ENCODE results near the gene GPC5.
"Not testable (repeated sequence)": the region's sequence is repeated elsewhere in the genome, so short reads cannot be mapped to it uniquely, and the experiment has no call there.

Gene GPC5

DNA sequence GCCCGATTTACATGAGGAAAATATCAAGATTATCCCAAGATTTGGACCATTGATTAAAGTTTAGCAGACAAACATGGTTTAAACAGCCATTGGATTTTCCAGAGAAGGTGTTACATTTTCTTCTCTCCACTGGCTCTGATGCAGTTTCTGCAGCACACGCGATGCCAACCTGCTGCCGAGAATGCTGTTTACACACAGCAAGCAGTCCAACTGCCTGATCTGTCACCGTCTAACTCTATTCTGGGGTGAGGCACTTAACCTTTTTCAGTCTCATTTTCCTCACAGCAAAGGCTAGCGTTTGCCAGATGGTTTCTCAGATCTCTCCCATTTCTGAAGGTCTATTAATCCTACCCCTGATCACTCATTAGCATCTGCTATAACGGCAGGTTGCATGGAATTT is 1064.7 kb downstream of the GPC5 start:
- DNase-seq (ENCODE audit: low read depth): no peak

DNA sequence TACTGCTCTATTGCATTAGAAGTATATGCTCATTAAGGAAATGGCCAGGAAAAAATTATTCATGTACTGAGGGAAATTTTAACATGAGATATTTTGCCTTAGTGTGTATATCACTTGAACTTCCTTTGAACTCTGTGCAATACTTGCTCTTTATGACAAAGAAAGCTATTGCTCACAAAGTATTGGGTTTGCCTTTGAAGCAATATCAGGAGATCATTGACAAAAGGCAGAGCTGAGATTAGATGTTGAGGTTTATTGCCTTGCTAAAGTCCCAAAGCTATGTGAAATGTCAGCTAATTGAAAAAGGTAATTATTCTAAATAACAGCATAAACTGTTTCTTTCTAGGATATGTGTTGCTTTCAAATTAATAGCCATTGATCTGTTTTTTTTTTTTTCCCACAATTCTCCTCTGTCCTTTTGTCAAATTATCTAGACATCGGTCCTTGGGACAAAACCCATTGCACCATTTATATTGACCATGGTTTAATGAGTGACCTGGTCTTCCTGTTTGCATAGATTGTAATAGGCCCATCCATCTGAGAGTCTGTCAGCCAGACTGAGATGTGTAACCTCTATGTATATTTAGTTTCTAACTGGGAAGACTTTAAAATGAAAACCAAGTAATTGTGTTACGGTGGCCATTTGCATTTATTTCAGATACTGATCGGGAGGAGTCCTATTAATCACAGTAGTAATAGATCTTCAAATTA is 1075.5 kb downstream of the GPC5 start:
- no peak for DNase-seq (ENCODE audit: low read depth)

DNA sequence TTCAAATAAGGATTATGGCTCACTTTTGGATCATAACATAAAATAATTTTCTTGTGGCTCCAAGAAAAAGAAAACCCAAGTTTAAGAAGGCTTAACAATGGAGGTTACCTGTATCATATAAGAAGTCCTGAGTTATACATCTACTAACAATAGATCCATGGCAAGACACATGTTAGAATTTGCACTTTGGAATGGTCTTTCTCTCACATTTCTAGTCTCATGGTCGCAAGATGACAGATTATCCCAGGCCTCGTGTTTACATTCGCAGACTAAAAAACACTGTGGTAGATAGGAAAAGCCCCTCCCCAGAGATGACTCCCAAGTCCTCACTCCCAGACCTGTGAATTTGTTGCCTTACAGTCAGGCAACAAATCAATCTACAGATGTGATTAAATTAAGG is 1082.0 kb downstream of the GPC5 start:
- no peak for DNase-seq (ENCODE audit: low read depth)

DNA sequence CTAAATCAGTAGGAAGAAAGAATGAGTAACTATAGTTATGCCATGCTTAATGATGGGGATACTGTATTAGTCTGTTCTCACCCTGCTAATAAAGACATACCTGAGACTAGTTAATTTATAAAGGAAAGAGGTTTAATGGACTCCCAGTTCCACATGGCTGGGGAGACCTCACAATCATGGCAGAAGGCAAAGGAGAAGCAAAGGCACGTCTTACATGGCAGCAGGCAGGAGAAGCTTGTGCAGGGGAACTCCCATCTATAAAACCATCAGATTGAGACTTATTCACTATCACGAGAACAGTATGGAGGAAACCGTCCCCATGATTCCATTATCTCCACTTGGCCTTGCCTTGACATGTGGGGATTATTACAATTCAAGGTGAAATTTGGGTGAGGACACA is 1084.4 kb downstream of the GPC5 start:
- DNase-seq (ENCODE audit: low read depth): not testable (repeated sequence)

DNA sequence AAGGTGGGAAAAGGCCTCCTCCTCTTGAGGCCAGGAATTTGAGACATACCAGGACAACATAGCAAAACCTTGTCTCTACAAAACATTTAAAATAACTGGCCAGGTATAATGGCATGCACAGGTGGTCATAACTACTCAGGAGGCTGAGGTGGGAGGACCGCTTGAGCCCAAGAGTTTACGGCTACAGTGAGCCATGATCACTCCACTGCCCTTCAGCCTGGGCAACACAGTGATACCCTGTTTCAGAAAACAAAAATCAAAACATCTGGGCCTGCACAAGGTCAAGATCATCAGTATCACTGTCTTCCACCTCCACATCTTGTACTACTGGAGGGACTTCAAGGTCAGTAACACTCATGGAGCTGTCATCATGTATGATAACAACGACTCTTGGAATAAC is 1085.5 kb downstream of the GPC5 start:
- no peak for DNase-seq (ENCODE audit: low read depth)

DNA sequence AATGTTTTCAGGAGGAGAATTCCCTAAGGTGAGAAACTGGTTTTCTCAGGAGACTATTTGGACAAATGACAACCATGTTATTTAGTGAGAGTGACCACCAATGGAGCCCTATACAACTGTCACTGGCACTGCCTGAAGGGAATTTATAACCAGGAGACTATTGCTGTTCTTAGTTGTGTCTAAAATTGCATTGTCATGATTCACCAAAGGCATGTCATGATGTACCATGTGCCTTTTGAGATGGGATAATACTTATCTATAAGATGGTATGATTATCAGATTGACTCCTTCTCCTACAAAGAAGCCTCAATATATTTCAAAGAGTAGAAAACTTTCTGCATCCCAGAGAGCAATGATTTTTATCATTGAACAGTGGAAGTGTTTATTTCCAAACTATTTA is 1088.8 kb downstream of the GPC5 start:
- DNase-seq (ENCODE audit: low read depth): no peak

DNA sequence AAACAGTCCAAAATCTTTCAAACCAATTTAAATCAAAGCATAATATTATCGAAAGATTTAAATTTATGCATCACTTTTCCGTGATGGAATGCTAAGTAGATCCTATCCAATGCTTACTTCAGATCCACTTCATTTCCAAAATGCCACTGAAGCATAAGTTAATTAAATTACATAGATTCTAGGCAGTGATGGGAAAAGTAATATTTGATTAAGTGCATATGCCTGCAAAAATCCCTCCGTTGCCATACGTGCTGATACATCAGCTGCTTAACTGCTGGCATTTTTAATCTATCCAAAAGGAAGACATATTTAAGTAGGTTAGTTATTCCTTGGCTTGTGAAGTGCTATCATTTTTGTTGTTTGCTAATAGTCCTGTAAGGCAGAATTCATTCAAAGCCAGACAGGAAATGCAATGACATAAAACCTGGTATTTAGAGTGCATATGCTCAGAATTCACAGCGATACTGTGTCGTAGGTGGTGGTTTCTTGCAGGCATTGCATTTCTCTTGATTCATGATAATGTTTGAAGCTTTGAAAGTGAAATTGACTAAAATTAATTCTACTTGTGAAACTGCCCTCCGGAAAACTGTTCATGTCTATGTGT is 1089.9 kb downstream of the GPC5 start:
- DNase-seq (ENCODE audit: low read depth): no peak

DNA sequence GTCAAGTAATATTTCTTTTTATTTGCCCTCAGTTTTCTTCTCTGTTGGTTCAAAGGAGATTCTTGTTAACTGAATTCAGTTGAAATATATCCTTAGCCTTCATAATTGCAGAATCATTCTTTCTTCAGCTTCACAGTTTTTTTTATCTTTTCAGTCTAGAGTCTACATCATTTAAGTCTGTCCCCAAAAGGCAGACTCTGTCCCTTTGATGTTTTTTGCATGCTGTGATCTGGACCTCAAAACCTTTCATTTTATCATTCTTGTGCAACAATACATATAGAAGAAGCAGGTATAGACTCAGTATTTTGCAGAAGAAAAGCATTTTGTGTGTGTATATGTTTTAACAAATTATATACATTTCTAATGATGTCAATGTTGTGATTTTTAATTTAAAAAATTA is 1093.4 kb downstream of the GPC5 start:
- DNase-seq (ENCODE audit: low read depth): no peak

DNA sequence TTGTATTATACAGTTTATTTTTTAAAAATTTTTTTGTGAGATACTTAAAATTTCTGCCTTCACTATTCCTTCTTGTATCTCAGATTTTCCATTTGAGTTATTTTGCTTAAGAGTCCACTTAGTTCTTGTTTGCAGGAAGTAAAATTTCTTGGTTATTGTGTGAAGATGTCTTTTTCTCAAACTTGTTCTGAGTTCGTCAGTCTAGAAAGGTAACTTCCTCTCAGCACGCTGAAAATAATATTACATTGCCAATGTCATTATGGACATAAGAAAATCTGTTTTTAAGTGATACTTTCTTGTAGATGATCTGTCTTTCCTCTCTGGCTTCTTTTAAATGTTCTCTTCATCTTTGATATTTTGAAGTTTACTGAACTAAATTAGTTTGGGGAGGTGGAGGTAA is 1096.5 kb downstream of the GPC5 start:
- DNase-seq (ENCODE audit: low read depth): no peak

DNA sequence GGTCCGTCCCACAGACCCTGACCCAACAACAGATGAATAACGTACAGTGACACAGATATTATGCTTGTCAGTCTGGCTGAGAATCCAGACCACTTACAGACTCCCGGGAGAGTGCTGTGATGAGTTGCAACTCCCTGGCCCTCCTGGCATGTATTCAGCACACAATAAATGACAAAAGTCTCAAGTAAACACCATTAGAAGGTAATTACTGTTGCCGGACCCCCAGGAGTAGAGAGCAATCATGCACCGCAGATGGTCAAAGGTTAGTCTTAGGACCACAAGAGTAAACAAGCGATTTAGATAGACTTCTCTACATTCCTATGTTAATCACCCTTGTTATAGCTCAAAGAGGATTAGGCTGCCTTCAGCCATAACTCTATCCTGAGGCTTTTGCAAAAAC is 1101.8 kb downstream of the GPC5 start:
- DNase-seq (ENCODE audit: low read depth): no peak

DNA sequence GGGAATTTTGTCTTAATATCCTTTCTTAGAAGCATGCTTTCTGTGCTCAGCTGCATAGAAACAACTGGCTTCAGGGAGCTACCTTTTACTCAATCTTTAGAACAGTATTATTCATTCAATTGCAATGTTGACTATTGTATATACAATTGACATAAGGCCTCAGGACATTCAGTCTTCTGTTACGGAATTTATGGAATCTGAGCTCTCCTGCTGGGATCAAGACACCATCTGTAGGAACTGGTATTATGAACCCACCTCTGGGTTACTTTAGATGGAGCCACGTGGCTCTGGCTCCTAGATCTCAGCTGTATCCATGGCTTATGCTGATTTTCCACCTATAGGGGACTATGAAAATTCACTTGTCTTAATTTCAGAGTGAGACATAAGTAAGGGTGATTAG is 1112.0 kb downstream of the GPC5 start:
- no peak for DNase-seq (ENCODE audit: low read depth)

DNA sequence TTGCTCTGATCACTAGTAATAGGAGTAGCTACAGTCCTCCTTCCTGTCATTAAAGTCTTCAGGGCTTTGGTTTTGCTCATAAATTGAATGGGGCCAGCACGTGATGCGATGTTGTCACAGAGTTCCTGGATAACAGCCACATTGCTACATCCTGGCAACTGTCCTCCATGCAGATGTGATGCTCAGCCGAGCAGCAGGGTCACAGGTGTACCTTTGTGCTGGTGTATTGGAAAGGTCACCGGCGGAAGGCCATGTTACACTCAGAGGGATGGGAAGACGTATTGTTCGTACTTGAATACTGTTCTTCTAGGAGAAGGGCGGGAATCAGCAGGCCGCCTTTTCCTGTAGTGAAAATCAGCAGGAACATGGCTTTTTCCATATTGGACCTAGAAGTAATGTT is 1114.4 kb downstream of the GPC5 start:
- no peak for DNase-seq (ENCODE audit: low read depth)

DNA sequence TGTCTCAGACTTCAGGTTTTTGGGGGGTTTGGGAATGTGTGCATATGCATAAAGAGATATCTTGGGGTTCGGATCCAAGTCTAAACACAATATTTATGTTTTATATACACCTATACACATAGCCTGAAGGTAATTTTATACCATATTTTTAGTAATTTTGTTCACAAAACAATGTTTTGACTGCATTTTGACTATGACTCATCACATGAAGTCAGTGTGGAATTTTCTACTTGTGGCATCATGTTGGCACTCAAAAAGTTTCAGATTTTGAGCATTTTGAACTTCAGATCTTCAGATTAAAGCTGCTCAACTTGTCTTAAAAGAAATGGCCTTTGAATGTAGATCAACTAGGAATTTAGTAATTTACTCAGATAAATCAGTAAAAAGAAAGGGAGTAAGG is 1115.3 kb downstream of the GPC5 start:
- DNase-seq (ENCODE audit: low read depth): no peak

DNA sequence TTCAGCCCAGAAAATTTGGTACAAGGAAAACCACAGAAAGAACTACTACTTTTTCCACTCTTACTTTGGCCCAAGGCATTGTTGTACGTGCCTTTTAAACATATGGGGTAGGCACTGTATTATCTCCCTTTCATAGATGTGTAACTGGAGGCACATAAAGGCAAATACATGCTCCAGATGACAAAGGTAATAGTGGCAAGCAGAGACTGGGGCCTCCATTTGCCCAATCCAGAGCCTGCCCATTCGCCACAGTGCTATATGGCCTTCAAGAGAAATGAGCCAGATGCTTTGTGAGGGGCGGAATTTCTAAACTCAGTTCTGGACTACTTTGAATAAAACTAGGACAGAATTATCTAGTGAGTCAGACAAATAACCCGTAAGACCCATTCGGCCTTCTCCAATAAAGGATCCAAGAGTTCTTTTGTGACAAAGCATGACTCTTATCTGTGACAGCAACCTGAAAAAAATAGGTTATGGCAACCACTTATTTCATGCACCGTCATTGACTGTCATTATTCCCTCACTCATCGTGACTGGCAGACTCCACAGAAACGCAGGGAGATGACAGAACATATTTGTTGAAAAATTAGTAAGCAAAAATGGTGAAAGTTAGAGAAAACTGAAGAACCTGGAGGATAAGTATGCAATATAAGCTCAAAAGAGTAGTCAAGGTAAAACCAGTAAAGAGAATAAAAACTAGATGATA is 1116.2 kb downstream of the GPC5 start:
- no peak for DNase-seq (ENCODE audit: low read depth)

DNA sequence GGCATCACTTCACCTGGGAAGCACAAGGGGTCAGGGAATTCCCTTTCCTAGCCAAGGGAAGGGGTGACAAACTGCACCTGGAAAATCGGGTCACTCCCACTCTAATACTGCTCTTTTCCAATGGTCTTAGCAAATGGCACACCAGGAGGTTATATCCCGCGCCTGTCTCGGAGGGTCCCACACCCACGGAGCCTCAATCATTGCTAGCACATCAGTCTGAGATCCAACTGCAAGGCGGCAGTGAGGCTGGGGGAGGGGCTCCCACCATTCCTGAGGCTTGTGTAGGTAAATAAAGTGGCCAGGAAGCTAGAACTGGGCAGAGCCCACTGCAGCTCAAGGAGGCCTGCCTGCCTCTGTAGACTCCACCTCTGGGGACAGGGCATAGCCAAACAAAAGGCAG is 1118.5 kb downstream of the GPC5 start:
- DNase-seq (ENCODE audit: low read depth): not testable (repeated sequence)

DNA sequence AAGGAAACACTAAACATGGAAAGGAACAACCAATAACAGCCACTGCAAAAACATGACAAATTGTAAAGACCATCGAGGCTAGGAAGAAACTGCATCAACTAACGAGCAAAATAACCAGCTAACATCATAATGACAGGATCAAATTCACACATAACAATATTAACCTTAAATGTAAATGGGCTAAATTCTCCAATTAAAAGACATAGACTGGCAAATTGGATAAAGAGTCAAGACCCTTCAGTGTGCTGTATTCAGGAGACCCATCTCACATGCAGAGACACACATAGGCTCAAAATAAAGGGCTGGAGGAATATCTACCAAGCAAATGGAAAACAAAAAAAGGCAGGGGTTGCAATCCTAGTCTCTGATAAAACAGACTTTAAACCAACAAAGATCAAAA is 1120.2 kb downstream of the GPC5 start:
- not testable (repeated sequence) for DNase-seq (ENCODE audit: low read depth)

DNA sequence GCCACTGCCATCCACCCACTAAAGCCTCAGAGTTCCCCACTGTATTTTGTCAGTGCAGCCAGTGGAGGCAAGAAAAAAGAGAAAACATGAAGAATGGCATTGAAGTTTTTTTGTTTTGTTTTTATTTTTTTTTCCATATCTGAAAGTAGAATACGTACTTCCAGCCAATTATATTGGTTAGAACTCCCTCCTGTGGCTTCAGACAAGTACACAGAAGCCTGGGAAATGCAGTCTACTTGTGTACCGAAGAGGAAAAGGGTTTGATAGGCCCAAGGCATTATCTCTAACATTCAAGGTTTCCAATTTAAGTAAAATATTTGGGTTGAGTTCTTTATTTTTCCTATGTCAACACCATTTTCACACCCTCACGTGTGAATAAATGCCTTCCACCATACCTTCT is 1131.9 kb downstream of the GPC5 start:
- no peak for DNase-seq (ENCODE audit: low read depth)

DNA sequence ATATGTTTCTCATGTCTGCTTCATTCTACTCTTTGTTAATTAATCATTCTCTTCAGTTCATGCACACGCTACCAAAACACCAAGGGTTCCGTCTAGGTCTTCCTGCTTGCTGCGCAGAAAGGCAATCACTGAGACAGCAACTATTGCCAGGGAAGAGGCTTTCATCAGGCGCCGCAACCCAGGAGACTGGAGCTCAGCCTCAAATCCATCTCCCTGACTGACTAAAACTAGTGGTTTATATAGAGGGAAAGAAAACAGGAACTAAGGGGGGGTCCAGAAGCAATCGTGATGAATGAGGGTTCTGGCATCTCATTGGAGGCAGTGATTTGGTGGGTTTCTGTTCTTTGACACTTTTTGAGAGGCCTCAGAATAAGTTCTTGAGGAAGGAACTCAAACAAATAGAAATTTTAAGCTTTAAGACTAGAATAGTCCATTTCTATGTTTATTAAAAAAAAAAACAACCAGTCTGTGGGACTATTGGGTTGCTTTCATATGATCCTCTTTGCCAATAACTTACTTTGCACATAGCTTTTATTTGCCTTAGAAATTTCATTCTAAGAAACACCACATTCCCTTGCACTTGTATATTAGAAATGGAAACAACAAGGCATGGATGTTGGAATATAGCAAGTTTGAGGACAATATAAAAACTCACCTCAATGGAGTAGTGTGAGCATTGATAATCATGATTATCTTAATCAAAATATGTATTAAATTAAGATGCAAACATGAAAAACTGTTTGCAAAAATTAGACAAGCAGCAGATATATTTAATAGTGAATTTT is 1137.0 kb downstream of the GPC5 start:
- DNase-seq (ENCODE audit: low read depth): no peak

DNA sequence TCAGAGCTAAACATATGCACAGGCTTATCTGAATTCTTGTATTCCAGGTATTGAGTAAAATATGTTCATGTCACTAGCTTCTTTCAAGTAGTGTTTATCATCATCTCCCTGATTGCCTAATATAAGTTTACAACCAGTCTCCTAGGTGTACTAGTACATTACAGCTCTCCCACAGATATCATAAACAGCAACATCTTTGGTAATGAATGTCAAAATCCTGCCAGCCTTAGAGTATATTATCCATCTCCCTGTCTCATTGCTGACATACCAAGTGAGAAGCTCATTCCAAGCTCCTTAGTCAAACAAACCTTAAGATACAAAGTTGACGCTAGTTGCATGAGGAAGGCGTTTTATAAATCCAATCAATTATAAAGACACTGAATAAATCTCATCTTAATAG is 1139.0 kb downstream of the GPC5 start:
- DNase-seq (ENCODE audit: low read depth): no peak

DNA sequence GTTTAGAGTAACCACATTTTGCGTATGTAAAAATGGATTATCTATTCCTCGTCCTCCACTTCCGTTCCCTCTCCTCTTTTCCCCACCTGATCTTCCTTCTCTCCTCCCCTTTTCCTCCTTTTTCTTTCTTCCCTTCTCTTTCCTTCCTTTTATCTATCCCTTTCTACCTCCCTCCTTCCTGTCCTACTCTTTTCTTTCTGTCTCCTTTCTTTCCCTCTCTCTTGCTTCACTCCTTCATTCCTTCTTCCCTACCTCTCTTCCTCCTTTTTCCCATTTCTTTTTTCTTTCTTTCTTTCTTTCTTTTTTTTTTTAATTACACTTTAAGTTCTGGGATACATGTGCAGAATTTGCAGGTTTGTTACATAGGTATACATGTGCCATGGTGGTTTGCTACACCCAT is 1139.7 kb downstream of the GPC5 start:
- DNase-seq (ENCODE audit: low read depth): no peak

DNA sequence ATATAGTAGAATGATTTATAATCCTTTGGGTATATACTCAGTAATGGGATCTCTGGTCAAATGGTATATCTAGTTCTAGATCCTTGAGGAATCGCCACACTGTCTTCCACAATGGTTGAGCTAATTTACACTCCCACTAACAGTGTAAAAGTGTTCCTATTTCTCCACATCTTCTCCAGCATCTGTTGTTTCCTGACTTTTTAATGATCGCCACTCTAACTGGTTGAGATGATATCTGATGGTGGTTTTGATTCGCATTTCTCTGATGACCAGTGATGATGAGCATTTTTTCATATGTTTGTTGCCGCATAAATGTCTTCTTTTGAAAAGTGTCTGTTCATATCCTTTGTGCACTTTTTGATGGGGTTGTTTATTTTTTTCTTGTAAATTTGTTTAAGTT is 1140.7 kb downstream of the GPC5 start:
- not testable (repeated sequence) for DNase-seq (ENCODE audit: low read depth)

DNA sequence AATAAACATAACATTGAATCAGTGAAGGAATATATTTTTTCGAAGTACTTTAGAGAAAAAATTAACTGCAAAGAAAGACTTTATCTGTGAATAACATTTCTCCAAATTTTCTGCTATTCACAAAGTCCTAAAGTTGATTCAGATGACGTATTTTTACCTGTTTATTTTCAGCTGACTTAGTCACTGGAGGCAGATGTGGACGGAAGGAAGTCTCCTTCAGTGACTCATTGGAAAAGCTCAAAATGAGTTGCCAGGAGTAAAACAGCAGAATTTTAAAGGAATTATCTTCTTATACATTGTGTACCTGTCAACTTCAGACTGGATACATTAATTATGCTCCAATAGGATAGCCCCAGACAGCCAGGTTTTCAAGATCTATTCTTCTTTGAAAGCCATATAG is 1148.8 kb downstream of the GPC5 start:
- DNase-seq (ENCODE audit: low read depth): no peak

DNA sequence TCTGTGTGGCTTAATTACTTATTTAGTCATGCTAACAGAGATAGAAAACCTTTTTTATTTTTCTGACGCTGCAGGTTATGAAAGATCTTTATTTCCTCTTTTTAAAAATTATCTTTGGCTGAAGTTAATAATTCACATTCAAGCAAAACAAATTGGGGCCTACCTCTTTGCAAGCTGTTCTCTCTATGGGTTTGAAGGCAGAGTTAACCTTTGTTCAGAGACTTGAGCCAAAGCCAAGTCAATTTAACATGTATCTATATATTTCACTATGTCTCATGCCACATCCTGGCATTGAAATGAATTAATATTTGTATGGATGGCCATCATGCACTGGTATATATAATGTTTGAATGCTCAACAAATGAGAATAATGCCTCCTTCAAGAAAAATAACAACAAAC is 1150.9 kb downstream of the GPC5 start:
- DNase-seq (ENCODE audit: low read depth): no peak
